ENCODE results near the gene CRB3.
A peak's percentile ranks its signal among the peaks of the same experiment; 100 is the strongest.

Gene CRB3

DNA sequence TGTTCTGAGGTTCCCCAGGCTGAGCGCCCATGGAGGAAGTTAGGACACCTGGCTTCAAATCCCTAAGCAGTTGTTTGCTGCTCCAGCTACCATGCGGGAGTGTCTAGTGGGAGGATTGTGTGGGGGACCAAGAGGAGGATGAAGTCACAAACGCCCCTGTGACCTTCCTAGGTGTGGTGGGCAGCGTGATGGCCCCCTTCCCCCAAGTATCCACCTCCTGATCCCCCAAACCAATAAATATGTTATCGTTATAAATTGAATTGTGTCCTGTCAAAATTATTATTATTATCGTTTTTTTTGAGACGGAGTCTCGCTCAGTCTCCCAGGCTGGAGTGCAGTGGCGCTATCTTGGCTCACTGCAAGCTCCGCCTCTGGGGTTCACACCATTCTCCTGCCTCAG is 30.4 kb upstream of the CRB3 start, which contains the start of gene SLC25A41:
Gene SLC25A41 (minus strand): TSS at position 101 of the 400 bp plus-strand sequence. CDS start 70 bp downstream, at position 31.
- DNase-seq: no peak

DNA sequence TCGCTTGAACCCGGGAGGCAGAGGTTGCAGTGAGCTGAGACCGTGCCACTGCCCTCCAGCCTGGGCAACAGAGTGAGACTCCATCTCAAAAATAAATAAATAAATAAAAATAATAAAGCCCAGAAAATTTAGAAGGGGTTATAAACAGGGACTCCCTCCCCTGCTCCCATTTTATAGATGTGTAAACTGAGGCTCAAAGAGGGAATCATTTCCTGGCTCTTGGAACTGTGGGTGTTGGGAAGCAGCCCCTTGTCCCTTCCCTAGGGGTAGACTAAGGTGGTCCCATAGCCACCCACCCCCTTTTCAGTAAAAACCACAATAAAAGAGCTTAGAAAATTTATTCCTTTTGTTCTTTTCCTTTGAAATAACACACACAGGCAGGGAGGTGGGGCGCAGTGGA is 24.3 kb upstream of the CRB3 start:
- DNase-seq: no peak

DNA sequence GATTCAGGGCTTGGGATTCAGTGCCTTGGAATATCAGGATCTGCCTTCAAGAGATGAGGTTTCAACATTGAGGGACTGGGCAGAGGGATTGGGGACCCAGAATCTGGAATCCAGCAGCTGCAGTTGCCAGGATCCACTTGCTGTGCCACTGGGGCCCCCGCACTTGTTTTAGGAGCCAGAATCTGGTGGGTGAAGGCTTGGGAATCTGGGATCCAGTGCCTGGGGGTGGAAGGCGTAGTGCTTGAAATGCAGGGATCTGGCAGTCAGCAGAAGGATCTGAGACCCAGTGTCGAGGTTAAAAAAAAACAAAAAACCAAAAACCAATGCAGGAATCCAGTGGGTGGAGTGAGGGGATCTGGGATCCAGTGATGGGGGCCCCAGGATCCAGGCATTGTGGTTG is 23.2 kb upstream of the CRB3 start:
- no peak for DNase-seq

DNA sequence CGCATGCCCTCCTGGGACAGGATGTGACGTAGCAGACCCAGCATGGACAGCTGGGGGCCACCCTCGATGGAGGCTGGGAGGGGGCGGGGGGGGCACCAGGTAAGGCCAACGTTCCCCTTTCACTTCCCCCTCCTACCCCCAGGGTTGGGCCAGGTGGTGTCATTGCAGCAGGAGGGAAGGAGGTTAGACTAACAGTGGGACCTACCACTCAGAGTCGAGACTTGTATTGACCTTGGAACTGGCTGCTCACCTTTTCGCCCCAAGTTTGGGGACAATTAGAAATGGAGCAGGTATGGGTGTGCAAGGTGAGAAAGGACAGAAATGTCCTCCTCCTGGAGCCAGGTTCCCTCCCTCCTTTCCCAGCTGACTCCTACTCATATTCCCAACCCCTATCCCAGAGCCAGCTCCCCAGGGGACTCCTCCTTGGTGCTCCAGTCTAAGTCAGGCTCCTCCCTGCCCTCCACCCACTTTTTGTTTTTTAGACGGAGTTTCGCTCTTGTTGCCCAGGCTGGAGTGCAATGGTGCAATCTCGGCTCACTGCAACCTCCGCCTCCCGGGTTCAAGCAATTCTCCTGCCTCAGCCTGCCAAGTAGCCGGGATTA is 21.9 kb upstream of the CRB3 start:
- no peak for DNase-seq

DNA sequence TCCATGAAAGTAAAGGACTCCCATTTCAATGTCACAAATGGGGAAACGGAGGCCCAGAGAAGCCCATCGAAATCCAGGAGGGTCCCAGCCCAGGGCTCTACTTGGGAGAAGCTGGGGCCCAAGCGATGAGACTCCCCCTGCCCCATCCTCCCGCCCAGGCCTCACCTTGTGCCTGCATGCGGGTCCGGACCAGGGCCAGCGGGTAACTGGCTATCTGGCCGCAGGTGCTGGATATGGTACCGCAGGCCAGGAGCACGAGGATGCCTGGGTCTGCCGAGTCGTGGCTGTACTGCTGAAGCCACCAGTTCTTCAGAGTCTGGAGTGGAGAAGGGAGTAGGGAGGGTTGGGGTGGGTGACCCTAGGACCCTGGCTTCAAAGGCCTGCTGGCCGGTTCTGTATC is 20.1 kb upstream of the CRB3 start:
- DNase-seq: no peak

DNA sequence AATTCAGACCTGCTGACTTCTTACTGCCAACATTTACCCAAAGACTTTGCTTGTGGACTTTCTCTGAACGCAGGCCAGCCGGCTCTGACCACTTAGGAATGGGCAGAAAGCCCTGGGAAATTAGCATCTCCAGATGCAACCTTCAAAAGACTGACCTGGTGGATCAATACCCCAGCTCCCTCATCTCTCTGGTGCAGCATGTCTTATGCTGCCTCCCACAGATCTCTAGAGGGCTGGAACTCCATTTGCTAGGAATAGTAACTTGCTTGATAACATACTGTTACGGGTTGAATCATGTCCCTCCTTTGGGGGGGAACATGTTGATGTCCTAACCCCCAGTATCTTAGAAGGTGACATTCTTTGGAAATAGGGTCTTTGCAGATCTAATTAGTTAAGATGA is 17.6 kb upstream of the CRB3 start:
- DNase-seq: no peak

DNA sequence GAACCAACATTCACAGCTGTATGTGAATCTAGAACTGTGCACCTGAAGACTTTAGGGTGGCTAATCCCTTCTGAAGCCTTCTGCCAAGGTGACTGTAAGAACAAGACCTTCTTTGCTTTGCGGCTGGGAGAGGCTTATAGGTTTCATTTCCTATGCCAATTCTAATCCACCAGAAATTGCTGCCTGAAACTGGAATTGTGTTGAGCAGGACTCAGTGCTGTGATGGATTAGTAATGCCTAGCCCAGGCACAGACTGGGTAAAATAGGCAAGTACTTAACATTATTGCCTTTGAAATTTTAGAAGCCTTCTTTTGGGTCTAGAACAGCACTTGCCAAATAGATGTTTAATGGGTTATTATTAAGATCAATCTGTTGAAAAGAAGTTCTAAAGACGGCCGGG is 16.0 kb upstream of the CRB3 start:
- no peak for DNase-seq

DNA sequence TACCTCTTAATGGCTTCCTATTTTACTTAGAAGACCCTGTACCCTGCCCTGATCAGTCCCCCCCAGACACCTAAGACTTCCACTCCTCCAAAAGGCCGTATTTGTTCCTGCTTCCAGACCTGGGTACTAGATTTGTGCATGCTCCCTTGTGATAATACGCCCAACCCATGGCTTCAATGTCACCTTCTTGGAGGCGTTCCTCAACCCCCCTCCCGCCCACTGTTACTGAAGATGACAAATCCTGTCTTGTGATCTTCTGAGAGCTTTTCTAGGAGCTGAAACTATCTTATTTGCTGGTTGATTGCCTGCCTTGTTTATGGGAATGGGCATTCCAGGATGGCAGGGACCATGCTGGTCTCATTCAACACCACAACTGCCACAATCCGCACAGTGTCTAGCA is 13.9 kb upstream of the CRB3 start:
- no peak for DNase-seq

DNA sequence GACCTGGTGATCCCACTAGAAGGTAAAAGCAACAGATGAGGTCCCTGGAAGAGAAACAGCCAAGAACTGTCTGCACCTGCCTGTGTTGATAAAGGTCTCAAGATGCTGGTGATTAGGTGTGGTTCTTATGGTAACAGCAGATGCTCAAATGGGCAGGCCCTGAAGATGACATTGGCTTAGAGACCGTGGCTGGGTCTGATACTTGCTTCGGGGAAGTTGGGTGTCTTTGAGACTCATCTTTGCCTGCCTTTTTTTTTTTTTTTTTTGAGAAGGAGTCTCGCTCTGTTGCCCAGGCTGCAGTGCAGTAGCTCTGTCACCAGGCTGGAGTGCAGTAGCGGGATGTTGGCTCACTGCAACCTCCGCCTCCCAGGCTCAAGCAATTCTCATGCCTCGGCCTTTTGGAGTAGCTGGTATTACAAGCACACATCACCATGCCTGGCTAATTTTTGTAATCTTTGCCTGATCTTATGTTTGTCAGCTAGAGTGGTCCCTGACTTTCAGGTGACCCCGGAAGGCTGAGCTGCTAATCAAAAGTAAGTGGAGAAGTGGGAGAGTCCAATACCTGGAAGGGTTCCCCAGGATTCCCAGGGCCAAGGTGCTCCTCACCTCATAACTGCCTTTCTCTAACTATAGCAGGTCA is 12.4 kb upstream of the CRB3 start:
- DNase-seq: no peak

DNA sequence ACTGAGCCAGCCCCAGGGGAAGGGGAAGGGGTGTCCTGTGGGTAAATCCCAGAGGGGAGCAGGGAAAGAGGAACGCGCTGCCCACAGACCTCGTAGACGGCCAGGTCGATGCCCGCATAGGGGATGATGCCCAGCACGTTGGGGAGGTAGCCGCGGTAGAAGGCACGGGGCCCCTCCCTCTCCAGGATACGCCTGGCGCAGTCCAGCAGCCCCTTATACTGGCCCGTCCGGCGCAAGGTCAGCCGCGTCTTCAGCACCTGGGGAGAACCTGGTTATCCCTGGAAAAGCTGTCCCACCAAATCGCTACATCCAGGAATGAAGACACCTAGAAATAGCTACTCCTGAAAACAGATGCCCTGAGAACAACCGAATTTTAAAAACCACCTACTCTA is 11.9 kb upstream of the CRB3 start:
- no peak for DNase-seq

DNA sequence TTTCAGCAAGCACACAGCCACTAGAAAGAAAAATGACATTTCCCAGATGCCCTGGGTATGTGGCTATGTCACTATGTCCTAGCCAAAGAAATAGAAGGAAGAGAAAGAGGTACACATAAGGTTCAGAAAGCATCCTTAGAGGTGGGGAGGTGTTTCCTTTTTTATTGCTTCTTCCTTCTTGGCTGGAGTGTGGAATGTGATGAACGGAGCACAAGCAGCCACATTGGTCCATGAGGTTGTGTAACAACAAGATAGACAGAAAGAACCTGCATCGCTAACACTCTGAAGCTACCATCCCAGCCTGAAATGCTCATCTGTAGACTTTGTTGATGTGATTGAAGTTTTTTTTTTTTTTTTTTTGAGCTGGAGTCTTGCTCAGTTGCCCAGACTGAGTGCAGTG is 11.2 kb upstream of the CRB3 start:
- no peak for DNase-seq

DNA sequence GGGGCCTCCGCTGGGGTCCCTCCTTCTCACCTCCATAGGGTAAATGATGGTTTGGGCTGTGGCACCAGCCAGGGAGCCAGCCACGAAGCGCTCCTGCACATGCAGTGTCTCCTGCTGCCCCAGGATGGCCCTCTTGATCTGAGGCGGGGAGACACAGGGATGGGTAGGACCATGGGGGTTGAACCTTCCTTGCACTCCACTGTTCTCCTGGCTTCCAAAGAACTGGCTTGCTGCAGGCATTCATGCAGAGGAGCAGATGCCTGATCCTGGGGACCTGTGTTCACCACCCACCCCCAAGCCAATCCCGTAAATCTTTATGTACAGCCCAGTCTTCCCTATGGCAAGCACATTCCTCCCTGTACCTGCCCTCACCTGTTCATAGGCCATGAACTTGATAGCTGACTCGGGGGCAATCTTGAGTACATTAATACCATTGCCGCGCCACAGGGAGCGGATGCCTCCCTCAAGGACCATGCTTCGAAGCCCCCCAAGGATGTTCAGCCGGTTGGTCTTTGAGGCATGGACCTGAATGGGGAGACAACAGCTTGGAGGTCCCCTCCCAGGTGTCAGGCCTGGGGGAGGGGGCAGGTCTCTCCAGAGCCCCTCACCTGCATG is 10.0 kb upstream of the CRB3 start:
- no peak for DNase-seq

DNA sequence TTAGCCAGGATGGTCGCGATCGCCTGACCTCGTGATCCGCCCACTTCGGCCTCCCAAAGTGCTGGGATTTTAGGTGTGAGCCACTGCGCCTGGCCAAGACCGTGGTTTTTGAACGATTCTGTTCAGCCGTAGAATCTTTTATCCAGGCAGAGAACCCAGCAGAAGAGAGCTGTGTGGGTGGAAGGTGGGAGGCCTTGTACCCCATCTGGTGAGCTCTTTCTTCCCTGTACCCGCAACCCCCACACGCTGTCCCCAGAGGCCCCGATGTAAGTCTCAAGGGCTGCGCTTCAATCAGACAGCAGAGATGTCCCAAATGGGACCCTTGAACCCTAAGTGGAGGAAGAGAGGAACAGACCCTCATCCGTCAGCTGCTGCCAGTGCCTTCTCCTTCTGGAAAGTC is 8.1 kb upstream of the CRB3 start:
- DNase-seq: no peak

DNA sequence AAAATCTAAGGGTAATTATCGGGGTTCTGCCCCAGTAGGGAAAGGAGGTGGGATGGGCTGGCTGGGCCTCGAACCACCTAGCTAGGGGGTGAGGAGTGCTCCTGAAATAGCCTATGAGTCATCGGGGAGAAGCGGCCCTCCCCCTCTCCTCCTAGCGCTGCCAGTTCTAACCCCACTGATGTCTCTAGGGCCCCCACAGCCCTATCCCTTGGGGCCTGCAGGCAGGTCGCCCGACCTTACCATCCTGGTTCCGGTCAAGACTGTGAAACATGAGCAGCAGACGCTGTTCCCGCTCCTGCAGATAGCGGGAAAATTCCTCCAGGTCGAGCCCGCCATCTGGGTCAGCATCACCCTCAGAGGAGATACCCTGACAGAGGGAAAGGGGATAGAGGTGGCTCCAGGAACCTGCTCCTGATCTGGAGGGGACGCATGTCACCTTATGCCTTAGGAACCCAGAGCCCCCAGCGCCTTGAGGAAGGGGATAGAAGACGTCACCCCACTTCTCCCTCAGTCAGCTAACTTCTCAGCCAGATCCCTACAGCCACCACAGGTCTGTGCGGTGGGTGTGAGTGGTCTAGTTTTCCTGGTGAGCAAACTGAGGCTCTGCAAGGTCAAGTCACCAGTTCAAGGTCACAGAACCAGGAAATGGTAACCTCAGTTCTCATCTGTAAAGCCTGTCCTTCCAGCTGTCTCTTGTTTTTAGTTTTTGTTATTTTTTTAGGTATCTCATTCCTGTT is 5.9 kb upstream of the CRB3 start:
- DNase-seq: no peak

DNA sequence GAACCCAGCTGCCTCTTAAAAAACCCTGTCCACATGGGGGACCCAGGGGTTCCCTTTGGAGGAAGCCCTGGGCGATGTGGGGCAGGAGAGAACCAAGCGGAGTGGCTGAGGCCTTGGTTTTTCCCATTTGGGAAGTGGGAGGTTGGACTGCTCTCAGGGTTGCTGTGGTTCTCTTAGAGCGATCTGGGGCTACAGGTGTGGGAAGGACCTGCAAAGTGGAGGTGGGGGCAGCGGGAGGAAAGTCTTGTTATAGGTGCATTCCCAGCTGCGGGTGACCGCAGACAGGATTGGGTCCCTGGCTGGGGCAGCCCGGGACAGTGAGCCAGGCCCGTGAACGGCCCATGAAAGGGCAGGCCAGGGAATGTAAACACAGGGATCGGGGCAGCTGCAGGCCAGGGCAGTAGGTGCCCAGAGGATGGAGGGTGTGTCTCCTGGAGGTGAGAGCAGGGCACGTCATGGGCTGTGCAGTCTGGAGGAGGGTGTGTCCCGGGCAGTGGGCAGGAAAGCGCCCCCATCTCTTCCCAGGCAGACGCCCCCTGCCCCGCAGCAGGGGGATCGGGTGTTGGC is 5.3 kb upstream of the CRB3 start:
- DNase-seq: no peak

DNA sequence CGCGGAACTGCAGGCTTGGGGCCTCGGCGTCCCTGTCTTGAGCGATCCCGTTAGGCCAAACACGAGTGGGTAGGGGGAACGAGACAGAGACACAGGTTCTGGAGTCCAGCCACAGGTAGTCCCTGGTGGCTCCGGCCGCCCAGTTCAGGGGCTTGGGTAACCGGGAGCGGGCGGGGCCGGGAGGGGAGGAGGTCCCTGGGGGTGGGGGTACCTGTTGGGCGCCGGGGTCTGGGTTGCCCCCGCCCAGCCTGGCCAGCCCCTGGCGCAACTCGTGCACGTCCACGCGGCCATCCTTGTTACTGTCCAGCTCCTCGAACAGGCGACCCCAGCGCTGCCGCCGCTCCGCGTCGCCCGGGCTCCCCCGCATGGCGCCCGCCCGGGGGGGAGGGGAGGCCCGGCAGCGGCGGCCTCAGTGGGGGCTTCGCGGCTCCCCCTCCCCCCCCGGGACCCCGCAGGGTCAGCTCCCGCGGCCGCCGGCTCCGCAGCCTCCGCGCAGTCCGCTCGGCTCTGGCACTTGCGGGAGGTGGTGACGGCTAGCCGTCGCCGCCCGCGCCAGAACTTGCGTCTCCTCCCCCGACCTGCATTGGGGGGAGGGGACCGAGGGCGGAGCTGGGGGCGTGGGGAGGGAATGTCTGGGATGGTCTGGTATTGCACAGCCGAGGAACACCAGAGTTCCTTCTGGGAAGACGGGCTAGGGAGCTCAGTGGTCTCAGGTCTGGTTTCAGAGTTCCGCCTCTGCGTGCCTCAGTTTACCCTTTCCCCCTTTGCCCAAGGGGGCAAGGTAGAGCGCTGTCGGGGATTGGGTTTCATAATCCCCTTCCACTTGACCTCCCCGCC is 4.6 kb upstream of the CRB3 start, which contains the start of gene SLC25A23:
Gene SLC25A23 (minus strand): TSS at position 531 of the 837 bp plus-strand sequence. CDS start 164 bp downstream, at position 367.
- peak; percentile 53 to 59 for DNase-seq

DNA sequence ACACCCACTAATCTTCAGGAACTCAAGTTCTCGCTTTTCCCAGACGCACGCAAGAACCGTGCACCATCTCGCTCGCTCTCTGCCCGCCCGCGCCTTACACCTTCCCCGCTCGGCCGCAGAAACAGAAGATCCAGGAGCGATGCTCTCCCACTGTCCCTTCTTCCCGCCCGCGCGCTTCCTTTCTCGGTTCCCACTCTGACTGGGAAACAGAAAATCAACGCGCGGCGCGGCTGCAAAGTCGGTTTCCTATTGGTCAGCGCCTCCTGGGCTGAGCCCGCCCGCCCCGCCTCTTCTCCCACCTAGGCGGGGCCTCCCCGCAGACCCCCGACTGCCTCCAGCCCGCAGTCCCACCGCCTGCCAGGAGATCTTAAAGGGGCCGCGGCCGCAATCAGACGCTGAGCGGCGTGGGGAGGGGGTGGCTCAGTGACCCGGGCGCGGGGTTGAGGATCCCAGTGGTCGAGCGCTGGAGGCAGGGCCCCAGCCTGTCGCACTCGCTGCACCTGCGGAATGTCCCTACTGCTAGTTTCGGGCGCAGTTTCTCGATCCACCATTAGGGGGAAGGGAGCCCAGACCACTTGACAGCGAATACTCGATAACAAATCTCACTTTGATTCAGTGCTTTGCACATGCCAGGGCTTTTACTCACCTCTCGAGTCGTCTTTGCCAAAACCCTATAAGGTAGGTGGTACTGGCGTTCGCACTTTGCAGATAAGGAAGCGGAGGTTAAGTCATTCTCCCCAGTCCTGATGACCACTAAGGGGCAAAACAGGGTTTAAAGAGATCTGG is 3.8 kb upstream of the CRB3 start:
- DNase-seq: peak; percentile 94 to 97

DNA sequence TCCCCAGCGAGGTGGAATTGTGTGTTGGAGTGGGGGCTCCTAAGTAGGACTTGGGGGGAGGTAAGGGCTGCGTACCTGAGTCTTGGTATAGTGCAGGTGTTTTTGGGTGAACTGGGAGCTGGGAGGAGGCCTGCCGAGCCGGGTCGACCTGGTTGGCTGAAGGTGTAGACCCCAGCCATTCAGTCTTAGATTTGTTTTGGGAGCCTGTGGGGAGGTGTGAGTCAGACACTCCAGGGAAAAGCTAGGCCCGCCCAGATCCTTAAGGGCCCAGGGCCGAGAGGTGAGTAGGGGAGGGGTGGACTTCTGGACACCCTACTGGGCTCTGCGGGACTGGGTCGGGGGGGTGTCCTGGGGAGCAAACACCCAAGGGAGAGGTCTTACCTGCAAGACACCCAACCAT is 935 bp downstream of the CRB3 start:
- DNase-seq: no peak

DNA sequence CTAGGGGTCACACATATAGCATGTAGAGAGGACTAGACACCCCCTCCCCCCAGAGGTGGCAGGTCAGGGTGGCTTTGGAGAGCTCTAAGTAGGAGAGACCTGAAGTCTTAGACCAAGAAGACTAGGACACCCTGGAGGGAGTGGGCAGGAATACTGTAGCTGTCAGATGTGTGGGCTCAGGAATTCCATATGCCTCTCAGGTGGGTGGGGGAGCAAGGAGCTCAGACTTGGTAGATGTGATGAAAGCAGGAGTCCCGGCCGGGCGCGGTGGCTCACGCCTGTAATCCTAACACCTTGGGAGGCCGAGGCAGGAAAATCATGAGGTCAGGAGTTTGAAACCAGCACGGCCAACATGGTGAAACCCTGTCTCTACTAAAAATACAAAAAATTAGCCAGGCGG is 1.6 kb downstream of the CRB3 start:
- DNase-seq: no peak

DNA sequence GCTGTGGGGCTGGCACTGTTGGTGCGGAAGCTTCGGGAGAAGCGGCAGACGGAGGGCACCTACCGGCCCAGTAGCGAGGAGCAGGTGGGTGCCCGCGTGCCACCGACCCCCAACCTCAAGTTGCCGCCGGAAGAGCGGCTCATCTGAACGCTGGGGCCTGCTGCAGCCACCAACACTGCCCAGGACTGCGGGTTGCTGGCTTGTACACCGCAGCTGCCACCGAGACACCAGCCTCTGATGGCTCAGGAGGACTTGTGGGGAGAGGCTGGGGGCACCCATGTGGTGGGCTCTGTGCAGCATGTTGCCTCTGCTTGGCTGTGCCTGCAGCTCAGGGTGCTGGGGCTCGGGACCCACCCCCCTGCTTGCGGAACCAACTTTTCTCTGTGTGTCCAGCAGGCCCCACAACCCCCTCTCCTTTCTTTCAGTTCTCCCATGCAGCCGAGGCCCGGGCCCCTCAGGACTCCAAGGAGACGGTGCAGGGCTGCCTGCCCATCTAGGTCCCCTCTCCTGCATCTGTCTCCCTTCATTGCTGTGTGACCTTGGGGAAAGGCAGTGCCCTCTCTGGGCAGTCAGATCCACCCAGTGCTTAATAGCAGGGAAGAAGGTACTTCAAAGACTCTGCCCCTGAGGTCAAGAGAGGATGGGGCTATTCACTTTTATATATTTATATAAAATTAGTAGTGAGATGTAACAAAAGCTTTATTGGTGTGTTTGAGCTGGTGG is 2.6 kb downstream of the CRB3 start:
- no peak for DNase-seq

DNA sequence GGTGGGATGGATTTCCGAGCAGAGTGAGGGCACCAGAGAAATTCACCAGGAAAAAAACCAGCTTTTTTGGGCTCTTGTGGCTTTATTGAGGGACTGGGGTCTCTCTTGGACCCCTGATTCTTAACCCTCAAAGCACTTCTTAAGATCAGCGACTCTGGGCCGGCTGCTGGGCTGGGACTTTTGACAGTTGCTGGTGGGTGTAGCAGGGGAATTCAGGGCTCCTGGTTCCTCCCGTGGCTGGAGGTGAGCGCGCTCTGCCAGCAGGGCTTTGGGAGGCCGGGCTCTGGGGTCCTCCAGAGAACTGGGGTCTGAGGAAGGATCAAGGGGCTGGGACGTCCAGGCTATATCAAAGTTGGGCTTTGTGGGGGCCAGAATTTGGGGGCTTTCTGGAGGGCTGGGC is 3.3 kb downstream of the CRB3 start:
- no peak for DNase-seq
